Ovary (tissue), 3 donors: ENCODE data around the gene ECM1.

Experiments used
- EP300 ChIP-seq: sonication (generic); formaldehyde crosslinking; IDR thresholded peaks from one replicate; pipeline ENCODE4 v1.6.1; 2017; ENCODE audit warnings: antibody characterized with exemption
- POLR2A ChIP-seq: fragments of 450-650 bp; IDR thresholded peaks from one replicate; pipeline ENCODE4 v1.6.1; 2017; ENCODE audit warnings: antibody characterized with exemption, mild to moderate bottlenecking, moderate library complexity
- TF ChIP-seq, protein P1 (sequence below), 3 donors: fragments of 450-650 bp in 2 of 3; fragments of 200-600 bp in 1 of 3; IDR thresholded peaks; one replicate each; pipeline versions ENCODE4 v1.5.1 to v1.8.0; 2016 to 2022; ENCODE audit warnings: antibody characterized with exemption in 3 of 3, mild to moderate bottlenecking in 1 of 3
- donor health status: DM: no; HTN: no; CAD: no.

DNA sequence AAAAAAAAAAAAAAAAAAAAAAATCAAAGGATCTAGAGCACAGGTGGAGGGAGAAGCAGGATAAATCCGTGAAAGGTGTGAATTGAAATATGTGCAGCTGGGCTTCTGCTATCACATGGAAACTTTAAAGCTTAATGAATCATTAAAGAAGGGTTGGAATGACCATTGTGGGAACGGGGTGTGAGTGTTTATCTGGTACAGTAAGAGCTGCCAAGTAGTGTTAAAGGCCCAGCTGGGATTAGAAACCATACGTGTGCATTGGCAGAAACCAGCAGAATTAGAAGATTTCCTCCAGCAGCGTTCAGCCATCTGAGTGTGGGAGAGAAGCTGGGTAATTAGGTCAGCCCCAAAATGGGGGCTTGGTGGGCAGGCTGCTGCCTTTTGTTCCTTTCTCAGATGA, 21.1 kb downstream of the ECM1 start:
- TF ChIP-seq, protein P1, sequence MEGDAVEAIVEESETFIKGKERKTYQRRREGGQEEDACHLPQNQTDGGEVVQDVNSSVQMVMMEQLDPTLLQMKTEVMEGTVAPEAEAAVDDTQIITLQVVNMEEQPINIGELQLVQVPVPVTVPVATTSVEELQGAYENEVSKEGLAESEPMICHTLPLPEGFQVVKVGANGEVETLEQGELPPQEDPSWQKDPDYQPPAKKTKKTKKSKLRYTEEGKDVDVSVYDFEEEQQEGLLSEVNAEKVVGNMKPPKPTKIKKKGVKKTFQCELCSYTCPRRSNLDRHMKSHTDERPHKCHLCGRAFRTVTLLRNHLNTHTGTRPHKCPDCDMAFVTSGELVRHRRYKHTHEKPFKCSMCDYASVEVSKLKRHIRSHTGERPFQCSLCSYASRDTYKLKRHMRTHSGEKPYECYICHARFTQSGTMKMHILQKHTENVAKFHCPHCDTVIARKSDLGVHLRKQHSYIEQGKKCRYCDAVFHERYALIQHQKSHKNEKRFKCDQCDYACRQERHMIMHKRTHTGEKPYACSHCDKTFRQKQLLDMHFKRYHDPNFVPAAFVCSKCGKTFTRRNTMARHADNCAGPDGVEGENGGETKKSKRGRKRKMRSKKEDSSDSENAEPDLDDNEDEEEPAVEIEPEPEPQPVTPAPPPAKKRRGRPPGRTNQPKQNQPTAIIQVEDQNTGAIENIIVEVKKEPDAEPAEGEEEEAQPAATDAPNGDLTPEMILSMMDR (IDR thresholded peaks at IDR 0.05): no peak
- TF ChIP-seq POLR2A (no peak), EP300 (no peak)
